A549 (cell line): Measurements from ENCODE around the gene HSPA1A. TPM values are rescaled to one million over a fixed set of nuclear protein-coding genes. Genes with fewer than 3 reads are reported as not detected.

ENCODE experiments used
- ATAC-seq, 2 experiments: fragments of 200-7000 bp in 1 of 2; fragments of >200 bp in 1 of 2; cut with Nextera tagmentation in 1 of 2; cut with Tn5 transposase in 1 of 2; 3 replicates each; pipeline versions ENCODE4 v1.8.0 to v1.9.1; 2018 to 2020; ENCODE audit warnings: mild to moderate bottlenecking in 1 of 2, moderate library complexity in 1 of 2
- CTCF ChIA-PET: fragments of 300-600 bp; sonication (Branson Sonifier 250); formaldehyde crosslinking; extraction: SDS; loops from one replicate; lab custom pipeline; 2021; ENCODE audit warnings: antibody characterized with exemption, inconsistent platforms; lab: Yijun Ruan, JAX
- POLR2A ChIA-PET: fragments of 350-600 bp; formaldehyde crosslinking; extraction: SDS; loops from one replicate; lab custom pipeline; 2021; ENCODE audit warnings: antibody characterized with exemption, inconsistent platforms; lab: Yijun Ruan, JAX
- DNase-seq, 2 experiments: peaks; one replicate each; pipeline versions ENCODE4 v3.0.0 to v3.0.0-alpha.2; 2011 to 2016; ENCODE audit warnings: low read depth in 1 of 2, low spot score in 1 of 2
- FAIRE-seq: peaks from 2 replicates; lab custom pipeline; 2011; peaks lifted over from hg19 to GRCh38; lab: Jason Lieb, UNC
- H3K27ac ChIP-seq, 2 experiments: fragments of >200 bp; sonication (Bioruptor Twin); formaldehyde crosslinking; 3 replicates each; pipeline ENCODE4 v1.5.1; 2016 to 2017
- H3K4me1 ChIP-seq: fragments of >200 bp; sonication (Bioruptor Twin); formaldehyde crosslinking; 3 replicates; pipeline ENCODE4 v1.6.1; 2016
- H3K4me2 ChIP-seq: fragments of >200 bp; sonication (Bioruptor Twin); formaldehyde crosslinking; 3 replicates; pipeline ENCODE4 v1.6.1; 2016
- H3K4me3 ChIP-seq: fragments of >200 bp; sonication (Bioruptor Twin); formaldehyde crosslinking; 3 replicates; pipeline ENCODE4 v1.5.1; 2016
- H3K9me3 ChIP-seq: fragments of >200 bp; sonication (Bioruptor Twin); formaldehyde crosslinking; 3 replicates; pipeline ENCODE4 v1.6.1; 2016
- CBX2 ChIP-seq: fragments of 200-600 bp; sonication (generic); IDR thresholded peaks from 2 replicates; pipeline ENCODE4 v1.6.1; 2016; ENCODE audit warnings: low read depth, mild to moderate bottlenecking, borderline replicate concordance
- CBX8 ChIP-seq: fragments of 200-600 bp; sonication (generic); IDR thresholded peaks from 2 replicates; pipeline ENCODE4 v1.6.1; 2016
- CEBPB ChIP-seq, 2 experiments: fragments of >200 bp in 1 of 2; sonication (Bioruptor Twin) in 1 of 2; formaldehyde crosslinking in 1 of 2; IDR thresholded peaks; 2 replicates each; pipeline ENCODE4 v1.6.1; 2012 to 2016
- CHD4 ChIP-seq: fragments of 200-600 bp; sonication (generic); IDR thresholded peaks from 2 replicates; pipeline ENCODE4 v1.6.1; 2016; ENCODE audit warnings: antibody characterized with exemption, mild to moderate bottlenecking, borderline replicate concordance
- EHF ChIP-seq: fragments of 250-450 bp; sonication (Bioruptor Pico); IDR thresholded peaks from 2 replicates; pipeline ENCODE4 v1.5.0; 2020; ENCODE audit warnings: mild to moderate bottlenecking
- EP300 ChIP-seq, 2 experiments: fragments of >200 bp; sonication (Bioruptor Twin); formaldehyde crosslinking; IDR thresholded peaks; 2 replicates in 1 of 2; 3 replicates in 1 of 2; pipeline ENCODE4 v1.6.1; 2016 to 2017
- FOSB ChIP-seq: fragments of 250-450 bp; sonication (Bioruptor Pico); IDR thresholded peaks from 2 replicates; pipeline ENCODE4 v1.5.0; 2020; ENCODE audit warnings: mild to moderate bottlenecking, moderate library complexity
- GATA3 ChIP-seq: IDR thresholded peaks from 2 replicates; pipeline ENCODE4 v1.6.1; 2012; ENCODE audit warnings: borderline replicate concordance
- HEYL ChIP-seq: fragments of 250-450 bp; sonication (Bioruptor Pico); IDR thresholded peaks from 2 replicates; pipeline ENCODE4 v1.8.0; 2021; ENCODE audit warnings: mild to moderate bottlenecking, moderate library complexity
- HOXA7 ChIP-seq: fragments of 250-450 bp; sonication (Bioruptor Pico); IDR thresholded peaks from 2 replicates; pipeline ENCODE4 v1.5.0; 2020; ENCODE audit warnings: mild to moderate bottlenecking, moderate library complexity
- HOXB5 ChIP-seq: fragments of 250-450 bp; sonication (Bioruptor Pico); IDR thresholded peaks from 2 replicates; pipeline ENCODE4 v1.5.0; 2020; ENCODE audit warnings: mild to moderate bottlenecking, moderate library complexity
- JUNB ChIP-seq: fragments of >200 bp; sonication (Bioruptor Twin); formaldehyde crosslinking; IDR thresholded peaks from 2 replicates; pipeline ENCODE4 v1.6.1; 2016
- KDM5A ChIP-seq: fragments of 200-600 bp; sonication (generic); IDR thresholded peaks from 2 replicates; pipeline ENCODE4 v1.6.1; 2016; ENCODE audit warnings: antibody characterized with exemption, mild to moderate bottlenecking
- MAFK ChIP-seq: fragments of 450-650 bp; IDR thresholded peaks from 2 replicates; pipeline ENCODE4 v1.6.1; 2014; ENCODE audit not compliant: partially characterized antibody
- MAZ ChIP-seq: fragments of 150-350 bp; IDR thresholded peaks from 2 replicates; pipeline ENCODE4 v1.6.1; 2014; ENCODE audit warnings: antibody characterized with exemption, low read depth, low read length, borderline replicate concordance
- NPAS2 ChIP-seq: fragments of 250-450 bp; sonication (Bioruptor Pico); IDR thresholded peaks from 2 replicates; pipeline ENCODE4 v1.8.0; 2022; ENCODE audit warnings: mild to moderate bottlenecking, moderate library complexity, borderline replicate concordance
- NR3C1 ChIP-seq: fragments of >200 bp; sonication (Bioruptor Twin); formaldehyde crosslinking; IDR thresholded peaks from 3 replicates; pipeline ENCODE4 v1.6.1; 2017
- POLR2A ChIP-seq: IDR thresholded peaks from 2 replicates; pipeline ENCODE4 v1.6.1; 2012; ENCODE audit warnings: mild to moderate bottlenecking, low read length
- RFX5 ChIP-seq: fragments of 450-650 bp; IDR thresholded peaks from 2 replicates; pipeline ENCODE4 v1.7.1; 2014; ENCODE audit warnings: antibody characterized with exemption, mild to moderate bottlenecking, moderate library complexity
- SMC3 ChIP-seq: fragments of >200 bp; sonication (Bioruptor Twin); formaldehyde crosslinking; IDR thresholded peaks from 3 replicates; pipeline ENCODE4 v1.6.1; 2018; ENCODE audit warnings: inconsistent platforms
- TP53 ChIP-seq: fragments of 250-450 bp; sonication (Bioruptor Pico); IDR thresholded peaks from 2 replicates; pipeline ENCODE4 v1.5.0; 2021; ENCODE audit warnings: mild to moderate bottlenecking, moderate library complexity
- ZFP36 ChIP-seq: fragments of 450-650 bp; IDR thresholded peaks from 2 replicates; pipeline ENCODE4 v1.6.1; 2014; ENCODE audit warnings: borderline replicate concordance; ENCODE audit not compliant: partially characterized antibody
- ZSCAN20 ChIP-seq: fragments of 250-450 bp; sonication (Bioruptor Pico); IDR thresholded peaks from 2 replicates; pipeline ENCODE4 v1.8.0; 2022; ENCODE audit warnings: mild to moderate bottlenecking, moderate library complexity
- WGBS: methylation state at CpG from one replicate; pipeline ENCODE4 v1.1.6; 2017; ENCODE audit errors: missing lambda C conversion rate; 5-methylcytosine and 5-hydroxymethylcytosine counted together
- polyA plus RNA-seq, 4 experiments: library from polyadenylated mRNA; depleted of rRNA in 3 of 4; stranded (reverse); fragments of >200 nt; fragmentation: RNase III in 1 of 4; extraction: RNeasy Plus Mini Kit Qiagen cat#74134 plus additional on column Dnase treatment in 1 of 4; gene quantifications; 2 replicates in 3 of 4; 3 replicates in 1 of 4; pipeline ENCODE4 v1.2.3, GENCODE V29; 2011 to 2017
- TF ChIP-seq, protein P1 (sequence below): fragments of 200-600 bp; sonication (generic); IDR thresholded peaks from 2 replicates; pipeline ENCODE4 v1.6.1; 2016; ENCODE audit warnings: antibody characterized with exemption, mild to moderate bottlenecking, moderate library complexity
- TF ChIP-seq, protein P2 (sequence below): IDR thresholded peaks from 2 replicates; pipeline ENCODE4 v1.6.1; 2012; ENCODE audit warnings: low read depth, borderline replicate concordance
- TF ChIP-seq, protein P3 (sequence below): fragments of >200 bp; sonication (Bioruptor Twin); formaldehyde crosslinking; IDR thresholded peaks from 3 replicates; pipeline ENCODE4 v1.6.1; 2016
- TF ChIP-seq, protein P4 (sequence below): fragments of 450-650 bp; IDR thresholded peaks from 2 replicates; pipeline ENCODE4 v1.6.1; 2014; ENCODE audit warnings: antibody characterized with exemption
- TF ChIP-seq, protein P5 (sequence below): fragments of 250-450 bp; sonication (Bioruptor Pico); IDR thresholded peaks from 2 replicates; pipeline ENCODE4 v1.5.0; 2021; ENCODE audit warnings: mild to moderate bottlenecking, moderate library complexity, borderline replicate concordance
- TF ChIP-seq, protein P6 (sequence below): IDR thresholded peaks from 2 replicates; pipeline ENCODE4 v1.6.1; 2012

The HSPA1A gene
- polyA plus RNA-seq, 2 of the 4 experiments (the other 2 are of a cell fraction) = 122 to 204 TPM

DNA sequence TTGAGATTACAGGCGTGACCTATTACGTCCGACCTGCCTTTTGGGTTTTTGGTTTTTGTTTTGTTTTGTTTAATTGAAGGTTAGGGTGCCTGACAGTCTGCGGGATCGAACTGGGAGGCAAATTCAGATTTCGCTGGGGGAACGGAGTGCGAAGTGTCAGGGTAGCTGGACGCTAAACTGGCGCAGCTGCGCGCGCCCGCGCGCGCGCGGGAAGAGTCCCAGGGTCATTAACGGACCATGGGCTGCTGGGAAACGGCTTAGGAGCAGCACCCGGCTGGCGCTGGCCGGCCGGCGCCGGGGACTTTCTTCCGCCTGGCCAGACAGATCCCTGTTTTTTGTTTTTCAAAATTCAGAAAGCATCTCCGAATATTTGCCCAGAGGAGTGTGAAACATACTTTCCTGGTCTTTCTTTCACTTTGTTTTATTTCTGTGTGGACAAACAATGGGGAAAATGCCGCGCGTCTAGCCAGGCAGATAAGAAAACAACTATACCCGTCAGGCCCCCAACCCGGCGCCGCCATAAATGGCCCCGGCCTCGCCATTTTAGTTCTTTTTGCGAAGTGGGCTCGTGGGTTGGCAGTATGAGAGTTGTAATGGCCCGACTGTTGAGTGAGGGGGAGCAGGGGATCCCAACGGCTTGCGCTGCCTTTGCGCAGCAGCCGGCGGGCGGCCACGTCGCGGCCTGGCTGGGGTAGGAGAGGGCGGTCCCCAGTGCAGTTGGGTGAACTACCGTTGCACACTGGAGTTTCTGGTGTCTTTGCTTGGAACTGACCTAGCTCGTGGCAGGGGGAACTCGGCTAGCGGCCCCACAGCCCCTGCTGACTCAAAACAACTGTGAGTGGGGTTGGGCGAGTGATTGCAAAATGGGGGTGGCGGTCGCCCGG lies 19.3 kb downstream of the HSPA1A start (continued):
- TF ChIP-seq, protein P1, sequence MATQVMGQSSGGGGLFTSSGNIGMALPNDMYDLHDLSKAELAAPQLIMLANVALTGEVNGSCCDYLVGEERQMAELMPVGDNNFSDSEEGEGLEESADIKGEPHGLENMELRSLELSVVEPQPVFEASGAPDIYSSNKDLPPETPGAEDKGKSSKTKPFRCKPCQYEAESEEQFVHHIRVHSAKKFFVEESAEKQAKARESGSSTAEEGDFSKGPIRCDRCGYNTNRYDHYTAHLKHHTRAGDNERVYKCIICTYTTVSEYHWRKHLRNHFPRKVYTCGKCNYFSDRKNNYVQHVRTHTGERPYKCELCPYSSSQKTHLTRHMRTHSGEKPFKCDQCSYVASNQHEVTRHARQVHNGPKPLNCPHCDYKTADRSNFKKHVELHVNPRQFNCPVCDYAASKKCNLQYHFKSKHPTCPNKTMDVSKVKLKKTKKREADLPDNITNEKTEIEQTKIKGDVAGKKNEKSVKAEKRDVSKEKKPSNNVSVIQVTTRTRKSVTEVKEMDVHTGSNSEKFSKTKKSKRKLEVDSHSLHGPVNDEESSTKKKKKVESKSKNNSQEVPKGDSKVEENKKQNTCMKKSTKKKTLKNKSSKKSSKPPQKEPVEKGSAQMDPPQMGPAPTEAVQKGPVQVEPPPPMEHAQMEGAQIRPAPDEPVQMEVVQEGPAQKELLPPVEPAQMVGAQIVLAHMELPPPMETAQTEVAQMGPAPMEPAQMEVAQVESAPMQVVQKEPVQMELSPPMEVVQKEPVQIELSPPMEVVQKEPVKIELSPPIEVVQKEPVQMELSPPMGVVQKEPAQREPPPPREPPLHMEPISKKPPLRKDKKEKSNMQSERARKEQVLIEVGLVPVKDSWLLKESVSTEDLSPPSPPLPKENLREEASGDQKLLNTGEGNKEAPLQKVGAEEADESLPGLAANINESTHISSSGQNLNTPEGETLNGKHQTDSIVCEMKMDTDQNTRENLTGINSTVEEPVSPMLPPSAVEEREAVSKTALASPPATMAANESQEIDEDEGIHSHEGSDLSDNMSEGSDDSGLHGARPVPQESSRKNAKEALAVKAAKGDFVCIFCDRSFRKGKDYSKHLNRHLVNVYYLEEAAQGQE = no peak; the same call in 1 of the 2 replicates
- TF ChIP-seq HOXB5 (CRISPR knock-in tag) (no peak), TP53 (CRISPR knock-in tag) (peak; percentile 14; the same call in 1 of the 2 replicates), NR3C1 (no peak), CEBPB (IDR thresholded peaks at IDR 0.05) (peak in 1 of 2 experiments; percentile 27; a peak in 1 of 4 replicates), CHD4 (no peak), FOSB (CRISPR knock-in tag) (no peak), CBX2 (no peak), EP300 (IDR thresholded peaks at IDR 0.05) (no peak), EHF (CRISPR knock-in tag) (no peak), KDM5A (no peak), HEYL (CRISPR knock-in tag) (no peak), POLR2A (peak; percentile 95), GATA3 (no peak)
- TF ChIP-seq, protein P2, sequence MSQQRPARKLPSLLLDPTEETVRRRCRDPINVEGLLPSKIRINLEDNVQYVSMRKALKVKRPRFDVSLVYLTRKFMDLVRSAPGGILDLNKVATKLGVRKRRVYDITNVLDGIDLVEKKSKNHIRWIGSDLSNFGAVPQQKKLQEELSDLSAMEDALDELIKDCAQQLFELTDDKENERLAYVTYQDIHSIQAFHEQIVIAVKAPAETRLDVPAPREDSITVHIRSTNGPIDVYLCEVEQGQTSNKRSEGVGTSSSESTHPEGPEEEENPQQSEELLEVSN = peak; percentile 90
- TF ChIP-seq, protein P3, sequence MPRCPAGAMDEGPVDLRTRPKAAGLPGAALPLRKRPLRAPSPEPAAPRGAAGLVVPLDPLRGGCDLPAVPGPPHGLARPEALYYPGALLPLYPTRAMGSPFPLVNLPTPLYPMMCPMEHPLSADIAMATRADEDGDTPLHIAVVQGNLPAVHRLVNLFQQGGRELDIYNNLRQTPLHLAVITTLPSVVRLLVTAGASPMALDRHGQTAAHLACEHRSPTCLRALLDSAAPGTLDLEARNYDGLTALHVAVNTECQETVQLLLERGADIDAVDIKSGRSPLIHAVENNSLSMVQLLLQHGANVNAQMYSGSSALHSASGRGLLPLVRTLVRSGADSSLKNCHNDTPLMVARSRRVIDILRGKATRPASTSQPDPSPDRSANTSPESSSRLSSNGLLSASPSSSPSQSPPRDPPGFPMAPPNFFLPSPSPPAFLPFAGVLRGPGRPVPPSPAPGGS = peak; percentile 97
- TF ChIP-seq, protein P4, sequence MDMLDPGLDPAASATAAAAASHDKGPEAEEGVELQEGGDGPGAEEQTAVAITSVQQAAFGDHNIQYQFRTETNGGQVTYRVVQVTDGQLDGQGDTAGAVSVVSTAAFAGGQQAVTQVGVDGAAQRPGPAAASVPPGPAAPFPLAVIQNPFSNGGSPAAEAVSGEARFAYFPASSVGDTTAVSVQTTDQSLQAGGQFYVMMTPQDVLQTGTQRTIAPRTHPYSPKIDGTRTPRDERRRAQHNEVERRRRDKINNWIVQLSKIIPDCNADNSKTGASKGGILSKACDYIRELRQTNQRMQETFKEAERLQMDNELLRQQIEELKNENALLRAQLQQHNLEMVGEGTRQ = no peak

DNA sequence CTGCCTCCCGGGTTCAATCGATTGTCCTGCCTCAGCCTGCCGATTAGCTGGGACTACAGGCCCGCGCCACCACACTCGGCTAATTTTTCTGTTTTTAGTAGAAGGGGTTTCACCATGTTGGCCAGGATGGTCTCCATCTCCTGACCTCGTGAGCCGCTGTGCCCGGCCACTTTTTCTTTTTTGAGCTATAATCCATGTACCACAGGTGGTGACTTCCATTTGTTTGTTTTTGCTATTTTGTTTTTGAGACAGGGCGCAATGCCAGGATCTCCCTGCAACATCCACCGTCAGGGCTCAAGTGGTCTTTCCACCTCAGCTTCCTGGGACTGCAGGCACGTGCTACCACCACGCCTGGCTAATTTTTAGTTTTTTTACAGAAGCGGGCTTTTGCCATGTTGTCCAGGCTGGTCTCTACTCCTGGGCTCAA lies 20.7 kb downstream of the HSPA1A start:
- FAIRE-seq (no peak), ATAC-seq (no peak), DNase-seq (no peak)
- under 1% methylated on average over 14 of the region's 14 CpGs for WGBS
- ChIA-PET CTCF (interaction anchor here (1.2 kb wide), 1 partner anchor 44 kb away, joined by 3 read pairs; no protein-coding TSS in a partner anchor), POLR2A (interaction anchor here (1.0 to 2.1 kb wide), 2 partner anchors 9 to 136 kb away, joined by 9 to 11 read pairs; partner anchors contain the start of genes DXO and HSPA1B)
- Histone ChIP-seq H3K4me1 (peaks cover 29% of the 10 kb centered on the region), H3K27ac (peak overlapping the region; percentile 99 to 100), H3K4me3 (peak overlapping the region; percentile 99), H3K4me2 (peak overlapping the region; percentile 99), H3K9me3 (no peaks in the 10 kb centered on the region)
- no peak for TF ChIP-seq FOSB (CRISPR knock-in tag)
- no peak for TF ChIP-seq ZSCAN20 (CRISPR knock-in tag)
- TF ChIP-seq, protein P5, sequence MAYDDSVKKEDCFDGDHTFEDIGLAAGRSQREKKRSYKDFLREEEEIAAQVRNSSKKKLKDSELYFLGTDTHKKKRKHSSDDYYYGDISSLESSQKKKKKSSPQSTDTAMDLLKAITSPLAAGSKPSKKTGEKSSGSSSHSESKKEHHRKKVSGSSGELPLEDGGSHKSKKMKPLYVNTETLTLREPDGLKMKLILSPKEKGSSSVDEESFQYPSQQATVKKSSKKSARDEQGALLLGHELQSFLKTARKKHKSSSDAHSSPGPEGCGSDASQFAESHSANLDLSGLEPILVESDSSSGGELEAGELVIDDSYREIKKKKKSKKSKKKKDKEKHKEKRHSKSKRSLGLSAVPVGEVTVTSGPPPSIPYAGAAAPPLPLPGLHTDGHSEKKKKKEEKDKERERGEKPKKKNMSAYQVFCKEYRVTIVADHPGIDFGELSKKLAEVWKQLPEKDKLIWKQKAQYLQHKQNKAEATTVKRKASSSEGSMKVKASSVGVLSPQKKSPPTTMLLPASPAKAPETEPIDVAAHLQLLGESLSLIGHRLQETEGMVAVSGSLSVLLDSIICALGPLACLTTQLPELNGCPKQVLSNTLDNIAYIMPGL (CRISPR knock-in tag) = no peak
- no peak for TF ChIP-seq CHD4
- no peak for TF ChIP-seq ZFP36
- no peak for TF ChIP-seq RFX5
- no peak for TF ChIP-seq SMC3
- TF ChIP-seq MAZ = no peak
- no peak for TF ChIP-seq CBX2
- TF ChIP-seq, protein P6, sequence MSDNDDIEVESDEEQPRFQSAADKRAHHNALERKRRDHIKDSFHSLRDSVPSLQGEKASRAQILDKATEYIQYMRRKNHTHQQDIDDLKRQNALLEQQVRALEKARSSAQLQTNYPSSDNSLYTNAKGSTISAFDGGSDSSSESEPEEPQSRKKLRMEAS = no peak; the same call in 1 of the 2 replicates
- no peak for TF ChIP-seq JUNB
- no peak for TF ChIP-seq MAFK
- TF ChIP-seq GATA3 = no peak
- no peak for TF ChIP-seq CBX8
- no peak for TF ChIP-seq HOXA7 (CRISPR knock-in tag)
- TF ChIP-seq HEYL (CRISPR knock-in tag) = no peak
- TF ChIP-seq NPAS2 = no peak
